Right cardiac atrium (tissue), 5 donors: ENCODE results near the gene ULK4. TPM values are rescaled to one million over a fixed set of nuclear protein-coding genes. Genes with fewer than 3 reads are reported as not detected.

Experiments used
- ATAC-seq, 2 donors: fragments of 200-7000 bp; cut with Tn5 transposase; one replicate each; pipeline versions ENCODE4 v1.8.0 to v1.9.1; 2020; ENCODE audit warnings: moderate library complexity in 2 of 2, mild to moderate bottlenecking in 1 of 2
- DNase-seq, 3 donors: peaks; one replicate each; pipeline ENCODE4 v3.0.0-alpha.2; 2020
- H3K27ac ChIP-seq: one replicate; pipeline ENCODE4 v1.5.1; 2013; ENCODE audit warnings: mild to moderate bottlenecking, low read length, control low read depth, moderate library complexity
- H3K27me3 ChIP-seq: one replicate; pipeline ENCODE4 v1.6.1; 2013; ENCODE audit not compliant: control insufficient read depth, insufficient read depth
- H3K4me1 ChIP-seq: one replicate; pipeline ENCODE4 v1.6.1; 2013; ENCODE audit warnings: low read length; ENCODE audit not compliant: control insufficient read depth, insufficient read depth
- H3K4me3 ChIP-seq: one replicate; pipeline ENCODE4 v1.5.1; 2013; ENCODE audit warnings: low read length, control low read depth
- H3K9me3 ChIP-seq: one replicate; pipeline ENCODE4 v1.6.1; 2013; ENCODE audit warnings: low read length; ENCODE audit not compliant: control insufficient read depth
- WGBS: extraction: QIAGEN DNeasy Blood & Tissue Kit; methylation state at CpG from one replicate; pipeline ENCODE4 v1.1.7; 2013; 5-methylcytosine and 5-hydroxymethylcytosine counted together
- intact Hi-C, 4 donors: fragments of 100-400 bp; cut with DNase I; formaldehyde crosslinking; loops; one replicate each; pipeline versions ENCODE4 v1.11.0 to v1.14.0; 2022 to 2023
- polyA plus RNA-seq: library from polyadenylated mRNA; stranded (reverse); fragments of 200-250 nt; gene quantifications from one replicate; pipeline ENCODE4 v1.2.3, GENCODE V29; 2013
- total RNA-seq, 4 donors: library from RNA; stranded (reverse); fragmentation: NEBNext Ultra II Directional; extraction: Animal tissue kit (Norgen Biotek cat#: 25700); gene quantifications; one replicate each; pipeline ENCODE4 v1.2.1, GENCODE V29; 2021
- donor health status: healthy with polysubstance abuse.
- donor health status: DM: no; HTN: yes; CAD: no.
- donor health status: DM: no; HTN: no; CAD: no.
- donor health status: DM: no; HTN: yes; CAD: no; lungs with severe emphysema.
- donor health status: DM: yes; HTN: yes; CAD: no.

The ULK4 gene
- total and polyA plus RNA-seq, 5 donors: 13.8 to 22.4 (median 18.0) TPM

DNA sequence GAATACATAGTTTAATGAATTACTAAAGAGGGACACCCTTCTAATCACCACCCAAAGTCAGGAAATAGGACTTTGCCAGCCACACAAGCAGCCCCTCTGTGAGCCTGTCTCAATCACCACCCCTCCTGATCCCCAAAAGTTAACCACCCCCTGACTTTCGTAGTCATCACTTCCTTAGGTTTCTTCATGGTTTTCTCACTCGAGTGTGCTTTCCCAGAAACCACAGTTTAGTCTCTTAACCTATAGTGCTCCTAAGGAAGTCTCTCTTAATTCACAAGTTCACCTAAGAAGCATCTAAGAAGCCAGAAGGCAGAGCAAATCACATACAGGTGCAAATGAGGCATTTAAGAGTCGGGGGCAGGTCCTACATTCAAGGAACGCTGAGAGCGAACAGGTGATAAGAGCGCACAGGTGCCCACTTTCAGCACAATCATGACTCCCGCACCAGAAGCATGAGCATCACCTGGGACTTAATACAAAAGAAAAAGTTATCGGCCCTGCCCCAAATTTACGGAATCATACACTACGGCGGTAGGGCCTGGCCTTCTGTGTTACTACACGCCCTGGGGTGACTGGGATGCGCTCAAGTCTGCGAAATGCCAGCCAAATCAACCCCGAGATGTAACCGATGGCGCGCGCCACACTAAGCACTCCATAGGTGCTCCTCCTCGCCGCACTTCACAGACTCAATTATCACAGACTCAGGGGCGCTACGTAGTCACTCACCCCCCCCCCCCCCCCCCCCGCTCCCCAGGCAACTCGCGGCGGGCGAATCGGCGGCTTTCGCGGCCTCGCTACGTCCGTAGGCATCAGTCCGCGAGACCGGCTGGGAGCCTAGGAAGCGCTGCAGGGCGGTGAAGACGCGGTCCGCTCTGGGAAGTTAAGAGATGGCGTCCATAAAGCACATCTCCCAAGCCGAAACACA lies 815 bp downstream of the ULK4 start:
- H3K27ac ChIP-seq: peak overlapping the region; percentile 42

GRCh38 chr3:41956574-41956973 lies 5.3 kb downstream of the ULK4 start:
- Histone ChIP-seq H3K9me3 (no peaks in the 10 kb centered on the region), H3K4me3 (no peak overlapping the region), H3K4me1 (peaks cover 5% of the 10 kb centered on the region), H3K27me3 (no peaks in the 10 kb centered on the region), H3K27ac (no peak overlapping the region)
- intact Hi-C loops: no loop called here
- DNase-seq (no peak), ATAC-seq (no peak)

More for the DNA sequence above, 815 bp downstream of the ULK4 start:
- peak; percentile 40 to 76 (median 74) for DNase-seq
- WGBS: 1% methylated on average over 45 of the region's 45 CpGs
- Histone ChIP-seq H3K4me3 (peak overlapping the region; percentile 71), H3K9me3 (no peaks in the 10 kb centered on the region), H3K4me1 (peaks cover 5% of the 10 kb centered on the region), H3K27me3 (no peaks in the 10 kb centered on the region)
- intact Hi-C loops: no loop called here
- ATAC-seq: peak; percentile 18 to 43

GRCh38 chr3:41955192-41955591 lies 6.7 kb downstream of the ULK4 start:
- Histone ChIP-seq H3K9me3 (no peaks in the 10 kb centered on the region), H3K27me3 (no peaks in the 10 kb centered on the region), H3K27ac (no peak overlapping the region), H3K4me1 (no peaks in the 10 kb centered on the region), H3K4me3 (no peak overlapping the region)
- intact Hi-C loops: no loop called here
- DNase-seq: peak in 1 of 3 donors; percentile 43
- 92% methylated on average over 18 of the region's 18 CpGs for WGBS
- ATAC-seq: no peak

- DNase-seq: no peak
- H3K27ac ChIP-seq: no peak overlapping the region
- H3K4me1 ChIP-seq: no peaks in the 10 kb centered on the region
- intact Hi-C loops: no loop called here
- no peaks in the 10 kb centered on the region for H3K27me3 ChIP-seq
- no peak for ATAC-seq
- no peaks in the 10 kb centered on the region for H3K9me3 ChIP-seq
- H3K4me3 ChIP-seq: no peak overlapping the region
- WGBS: 95% methylated on average over 3 of the region's 3 CpGs
Measured at GRCh38 chr3:41943311-41943843, 18.5 kb downstream of the ULK4 start.

DNA sequence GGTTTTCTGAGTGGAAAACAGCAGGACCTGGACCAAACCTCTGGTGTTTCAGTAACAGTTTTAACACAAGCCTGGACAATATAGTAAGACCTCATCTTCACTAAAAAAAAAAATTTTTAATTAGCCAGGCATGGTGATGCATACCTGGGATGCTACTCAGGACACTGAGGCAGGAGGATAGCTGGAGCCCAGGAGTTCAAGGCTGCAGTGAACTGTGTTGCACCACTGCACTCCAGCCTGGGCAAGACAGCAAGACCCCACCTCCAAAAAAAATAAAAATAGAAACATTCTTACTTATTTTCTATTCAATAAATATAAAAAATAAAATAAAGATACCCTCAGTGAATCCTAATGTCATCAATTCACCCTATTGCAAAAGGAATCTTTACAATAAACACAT lies 21.5 kb downstream of the ULK4 start:
- Histone ChIP-seq H3K4me1 (no peaks in the 10 kb centered on the region), H3K27me3 (no peaks in the 10 kb centered on the region), H3K9me3 (no peaks in the 10 kb centered on the region), H3K27ac (no peak overlapping the region), H3K4me3 (no peak overlapping the region)
- intact Hi-C loops: no loop called here
- DNase-seq (no peak), ATAC-seq (no peak)

GRCh38 chr3:41936384-41936783 lies 25.5 kb downstream of the ULK4 start:
- H3K27me3 ChIP-seq: no peaks in the 10 kb centered on the region
- ATAC-seq: no peak
- no peak overlapping the region for H3K4me3 ChIP-seq
- WGBS: 96% methylated on average over 1 of the region's 1 CpG
- H3K27ac ChIP-seq: no peak overlapping the region
- H3K9me3 ChIP-seq: no peaks in the 10 kb centered on the region
- H3K4me1 ChIP-seq: no peaks in the 10 kb centered on the region
- intact Hi-C loops: no loop called here
- DNase-seq: no peak

- ATAC-seq (no peak), DNase-seq (no peak)
- H3K4me3 ChIP-seq: no peak overlapping the region
- intact Hi-C loops: no loop called here
- H3K4me1 ChIP-seq: no peaks in the 10 kb centered on the region
- no peaks in the 10 kb centered on the region for H3K27me3 ChIP-seq
- H3K9me3 ChIP-seq: no peaks in the 10 kb centered on the region
- 67% methylated on average over 3 of the region's 3 CpGs for WGBS
- H3K27ac ChIP-seq: no peak overlapping the region
Measured at GRCh38 chr3:41933154-41933676, 28.7 kb downstream of the ULK4 start.

DNA sequence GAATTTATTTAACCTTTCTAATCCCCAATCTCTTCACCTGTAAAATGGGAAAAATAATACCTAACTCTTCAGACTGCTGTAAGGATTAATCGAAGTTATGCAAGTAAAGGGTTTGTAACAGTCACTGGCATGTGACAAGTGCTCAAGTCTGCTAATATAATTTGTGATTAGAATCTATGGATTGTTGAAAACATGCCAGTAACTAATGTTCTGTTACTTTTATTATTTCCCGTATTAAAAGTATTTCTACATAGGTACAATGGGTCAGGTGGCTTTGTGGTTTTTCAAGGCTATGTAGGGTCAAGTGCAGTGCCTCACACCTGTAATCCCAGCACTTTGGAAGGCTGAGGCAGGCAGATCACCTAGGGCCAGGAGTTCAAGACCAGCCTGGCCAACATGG lies 29.4 kb downstream of the ULK4 start:
- DNase-seq (no peak), ATAC-seq (no peak)
- no peak overlapping the region for H3K4me3 ChIP-seq
- H3K9me3 ChIP-seq: no peaks in the 10 kb centered on the region
- no peak overlapping the region for H3K27ac ChIP-seq
- WGBS: 87% methylated on average over 2 of the region's 2 CpGs
- intact Hi-C loops: no loop called here
- H3K4me1 ChIP-seq: no peaks in the 10 kb centered on the region
- no peaks in the 10 kb centered on the region for H3K27me3 ChIP-seq

- intact Hi-C loops: no loop called here
- ATAC-seq (no peak), DNase-seq (no peak)
- Histone ChIP-seq H3K27me3 (no peaks in the 10 kb centered on the region), H3K9me3 (no peaks in the 10 kb centered on the region), H3K27ac (no peak overlapping the region), H3K4me1 (no peaks in the 10 kb centered on the region), H3K4me3 (no peak overlapping the region)
- 92% methylated on average over 5 of the region's 5 CpGs for WGBS
Measured at GRCh38 chr3:41920406-41920965, 41.4 kb downstream of the ULK4 start.

GRCh38 chr3:41915353-41915752 lies 46.5 kb downstream of the ULK4 start:
- DNase-seq: no peak
- ATAC-seq: no peak
- 94% methylated on average over 1 of the region's 1 CpG for WGBS
- H3K27me3 ChIP-seq: no peaks in the 10 kb centered on the region
- H3K27ac ChIP-seq: no peak overlapping the region
- intact Hi-C loops: no loop called here
- no peaks in the 10 kb centered on the region for H3K4me1 ChIP-seq
- H3K4me3 ChIP-seq: no peak overlapping the region
- H3K9me3 ChIP-seq: no peaks in the 10 kb centered on the region

DNA sequence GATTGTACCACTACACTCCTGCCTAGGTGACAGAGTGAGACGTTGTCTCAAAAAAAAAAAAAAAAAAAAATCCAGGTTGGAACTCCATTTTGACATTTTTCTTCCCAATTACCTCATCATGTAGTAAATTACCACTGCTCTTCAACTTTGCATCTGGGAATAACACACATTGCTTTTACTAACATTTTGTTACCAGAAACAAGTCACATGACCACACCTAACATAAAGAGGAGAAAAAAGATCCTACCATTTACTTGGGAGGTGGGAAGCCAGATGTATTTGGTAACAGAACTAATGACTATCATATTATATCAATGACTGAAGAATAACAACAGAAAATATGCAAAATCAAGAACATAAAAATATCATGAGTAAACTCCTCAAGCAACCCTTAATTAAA lies 49.6 kb downstream of the ULK4 start:
- intact Hi-C loops: no loop called here
- no peak for DNase-seq
- no peak for ATAC-seq
- Histone ChIP-seq H3K27ac (no peak overlapping the region), H3K4me3 (no peak overlapping the region), H3K9me3 (no peaks in the 10 kb centered on the region), H3K27me3 (no peaks in the 10 kb centered on the region), H3K4me1 (no peaks in the 10 kb centered on the region)
- 86% methylated on average over 1 of the region's 1 CpG for WGBS
